GOT3 (cell line): ENCODE data around the gene GAGE13.
"Not testable (repeated sequence)": the region's sequence is repeated elsewhere in the genome, so short reads cannot be mapped to it uniquely, and the experiment has no call there.

ENCODE experiments used
- DNase-seq: peaks from one replicate; lab custom pipeline; 2025; ENCODE audit warnings: mixed read lengths; lab: John Stamatoyannopoulos, UW

Gene GAGE13

GRCh38 chrX:49331282-49331681, at the start of gene GAGE13:
GAGE13 (plus strand) TSS chrX:49331582; CDS start chrX:49332738, 1,156 bp downstream.
- DNase-seq, result not testable (repeated sequence)

- DNase-seq, result no peak
These were observed 48.8 kb upstream of the GAGE13 start for GRCh38 chrX:49282647-49283011.

GRCh38 chrX:49284212-49284611, 47.2 kb upstream of the GAGE13 start:
- DNase-seq, result no peak

DNA sequence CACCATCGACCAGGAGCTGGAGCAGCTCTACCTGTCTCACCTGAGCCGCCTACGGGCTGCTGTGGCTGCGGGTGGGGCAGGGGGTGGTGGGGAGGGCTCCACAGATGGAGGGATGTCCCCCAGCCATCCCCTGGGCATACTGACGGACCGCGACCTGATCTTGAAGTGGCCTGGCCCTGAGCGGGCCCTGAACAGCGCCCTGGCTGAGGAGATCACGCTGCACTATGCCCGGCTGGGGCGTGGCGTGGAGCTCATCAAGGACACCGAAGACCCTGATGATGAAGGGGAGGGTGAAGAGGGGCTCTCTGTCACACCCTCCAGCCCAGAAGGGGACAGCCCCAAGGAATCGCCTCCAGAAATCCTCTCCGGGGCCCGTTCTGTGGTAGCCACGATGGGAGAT, 45.2 kb upstream of the GAGE13 start:
- DNase-seq, result no peak

GRCh38 chrX:49286581-49286980, 44.8 kb upstream of the GAGE13 start:
- DNase-seq, result no peak

- no peak for DNase-seq
These were observed 43.7 kb upstream of the GAGE13 start for GRCh38 chrX:49287665-49288064.

DNA sequence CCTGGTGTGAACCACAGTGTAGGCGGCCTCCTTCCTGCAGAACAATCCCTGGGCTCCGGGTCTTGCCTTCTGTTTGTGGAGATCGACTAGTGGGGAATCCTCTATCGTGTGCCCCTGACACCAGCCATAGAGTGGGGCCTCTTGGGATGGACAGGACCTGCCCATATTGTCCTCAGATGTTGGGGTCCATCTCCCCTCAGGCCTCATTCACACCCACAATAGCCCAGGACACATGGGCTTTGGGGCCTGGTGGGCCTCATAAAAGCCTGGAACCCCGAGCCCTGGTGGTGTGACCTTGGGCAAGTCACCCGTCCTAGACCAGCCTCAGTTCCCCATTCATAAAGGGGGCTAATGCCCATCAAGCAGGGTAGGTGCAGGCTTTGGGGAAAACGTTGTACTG, 41.2 kb upstream of the GAGE13 start:
- no peak for DNase-seq

- DNase-seq, result no peak
These were observed 39.6 kb upstream of the GAGE13 start for GRCh38 chrX:49291615-49292337.

- no peak for DNase-seq
These were observed 38.7 kb upstream of the GAGE13 start for GRCh38 chrX:49292400-49293362.

DNA sequence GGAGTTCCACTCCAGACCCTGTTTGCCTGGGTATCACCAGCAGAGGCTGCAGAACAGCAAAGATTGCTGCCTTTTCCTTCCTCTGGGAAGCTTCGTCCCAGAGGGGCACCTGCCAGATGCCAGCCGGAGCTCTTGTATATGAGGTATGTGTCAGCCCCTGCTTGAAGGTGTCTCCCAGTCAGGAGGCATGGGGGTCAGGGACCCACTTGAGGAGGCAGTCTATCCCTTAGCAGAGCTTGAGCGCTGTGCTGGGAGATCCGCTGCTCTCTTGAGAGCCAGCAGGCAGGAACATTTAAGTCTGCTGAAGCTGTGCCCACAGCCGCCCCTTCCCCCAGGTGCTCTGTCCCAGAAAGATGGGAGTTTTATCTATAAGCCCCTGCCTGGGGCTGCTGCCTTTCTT, 32.1 kb upstream of the GAGE13 start:
- not testable (repeated sequence) for DNase-seq

DNA sequence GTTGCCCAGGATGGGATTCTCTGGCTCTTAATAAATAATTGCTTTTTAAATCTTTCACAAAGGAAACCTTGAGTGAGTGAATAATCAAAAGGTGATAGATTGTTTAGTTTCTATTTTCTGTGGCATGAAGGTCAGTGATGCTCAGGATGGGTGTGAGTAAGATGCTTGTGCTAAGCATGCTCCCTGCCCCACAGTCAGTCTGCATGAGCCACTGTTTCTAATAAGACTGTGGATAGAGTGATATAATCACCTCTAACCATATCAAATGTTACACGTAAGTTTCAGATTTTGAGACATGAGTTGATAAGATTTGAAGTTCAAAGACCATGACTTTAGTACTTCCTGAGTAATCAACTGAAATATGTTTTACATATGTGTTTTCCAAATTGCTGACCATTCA, 30.7 kb upstream of the GAGE13 start:
- DNase-seq, result no peak

- DNase-seq, result no peak
These were observed 28.0 kb upstream of the GAGE13 start, which contains the start of gene GAGE10 for GRCh38 chrX:49303346-49303745. GAGE10 (plus strand) TSS chrX:49303646; CDS start chrX:49304860, 1,214 bp downstream.

DNA sequence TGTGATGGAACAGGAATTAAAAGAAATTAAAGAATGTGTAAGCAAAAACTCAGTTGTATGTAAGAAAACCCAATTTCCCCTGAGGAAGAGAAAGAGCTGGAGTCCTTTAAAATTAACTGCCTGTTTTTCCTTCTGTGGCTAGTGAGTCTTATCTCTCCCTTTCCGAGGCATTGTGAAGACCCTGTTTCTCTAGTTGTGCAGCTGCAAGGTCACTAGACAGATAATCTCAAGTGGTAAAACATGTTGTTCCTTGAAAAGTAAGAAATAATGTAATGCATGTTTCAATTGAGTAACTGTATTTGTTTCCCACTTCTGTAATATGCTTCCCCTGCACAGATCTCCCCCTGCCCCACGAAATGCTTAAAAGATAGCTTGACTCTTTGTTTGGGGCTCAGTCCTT, 23.6 kb upstream of the GAGE13 start:
- DNase-seq, result not testable (repeated sequence)

- no peak for DNase-seq
These were observed 22.6 kb upstream of the GAGE13 start for GRCh38 chrX:49308604-49309269.

DNA sequence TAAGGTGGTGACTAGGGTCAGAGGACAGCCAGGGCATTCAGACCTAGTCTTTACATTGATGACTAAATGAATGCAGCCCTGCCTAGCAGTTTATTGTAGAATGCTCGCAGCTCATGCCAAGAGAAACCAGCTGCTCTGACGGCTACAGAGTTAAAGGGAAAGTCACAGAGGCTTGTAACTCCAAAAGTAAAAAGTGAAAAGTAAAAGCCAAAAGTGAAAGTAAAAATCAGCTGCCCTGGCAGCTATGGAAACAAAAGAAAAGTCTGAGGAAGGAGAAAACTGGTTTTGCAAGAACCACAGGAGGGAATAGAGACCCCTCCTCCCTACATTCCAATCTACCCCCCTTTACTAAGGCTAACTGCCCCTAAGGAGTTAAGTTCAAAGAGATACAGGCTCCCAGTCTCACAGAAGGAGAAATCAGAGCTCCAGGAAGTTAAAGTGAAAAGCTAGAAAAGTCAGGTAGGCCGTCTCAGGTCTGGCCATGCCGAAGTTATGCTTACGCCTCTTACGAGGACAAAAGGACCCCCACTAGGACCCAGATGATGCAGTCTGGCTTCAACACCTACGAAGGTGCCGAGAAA, 21.9 kb upstream of the GAGE13 start:
- DNase-seq, result no peak

DNA sequence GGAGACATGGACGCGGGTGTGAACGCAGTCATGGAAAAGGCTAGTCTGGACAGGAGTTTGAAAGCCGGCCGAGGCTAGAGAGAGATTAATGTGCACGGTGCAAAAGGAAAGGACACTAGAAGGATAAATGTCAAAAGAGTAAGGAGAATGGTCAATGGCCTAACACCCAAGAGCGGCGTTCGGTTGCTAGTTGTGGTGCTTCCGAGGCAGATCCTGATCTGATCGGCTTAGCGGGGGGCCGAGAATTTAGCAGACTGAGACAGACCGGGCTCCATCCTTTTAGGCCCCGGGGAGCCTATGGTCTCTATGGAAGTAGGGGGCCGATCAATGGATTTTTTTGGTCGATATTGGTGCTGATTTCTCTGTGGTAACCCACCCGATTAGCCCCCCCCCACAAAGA, 21.0 kb upstream of the GAGE13 start:
- no peak for DNase-seq

DNA sequence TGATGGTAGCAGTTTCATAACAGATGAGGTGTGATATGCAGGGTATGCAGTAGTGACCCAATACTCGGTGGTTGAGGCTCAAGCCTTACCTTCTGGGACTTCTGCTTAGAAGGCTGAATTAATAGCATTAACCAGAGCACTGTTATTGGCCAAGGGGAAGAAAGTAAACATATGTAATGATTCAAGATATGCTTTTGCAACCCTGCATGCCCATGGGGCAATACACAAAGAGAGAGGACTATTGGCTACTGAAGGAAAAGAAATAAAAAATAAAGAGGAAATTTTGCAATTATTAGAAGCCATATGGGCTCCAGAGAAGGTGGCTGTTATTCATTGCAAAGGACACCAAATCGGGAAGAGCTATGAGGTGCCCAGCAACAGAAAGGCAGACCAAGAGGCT, 19.2 kb upstream of the GAGE13 start:
- DNase-seq, result no peak

DNA sequence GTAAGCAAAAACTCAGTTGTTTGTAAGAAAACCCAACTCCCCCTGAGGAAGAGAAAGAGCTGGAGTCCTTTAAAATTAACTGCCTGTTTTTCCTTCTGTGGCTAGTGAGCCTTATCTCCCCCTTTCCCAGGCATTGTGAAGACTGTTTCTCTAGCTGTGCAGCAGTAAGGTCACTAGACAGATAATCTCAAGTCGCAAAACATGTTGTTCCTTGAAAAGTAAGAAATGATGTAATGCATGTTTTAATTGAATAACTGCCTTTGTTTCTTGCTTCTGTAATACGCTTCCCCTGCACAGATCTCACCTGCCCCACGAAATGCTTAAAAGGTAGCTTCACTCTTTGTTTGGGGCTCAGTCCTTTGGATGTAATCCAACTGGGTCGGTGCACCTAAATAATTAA, 15.3 kb upstream of the GAGE13 start:
- DNase-seq, result no peak

DNA sequence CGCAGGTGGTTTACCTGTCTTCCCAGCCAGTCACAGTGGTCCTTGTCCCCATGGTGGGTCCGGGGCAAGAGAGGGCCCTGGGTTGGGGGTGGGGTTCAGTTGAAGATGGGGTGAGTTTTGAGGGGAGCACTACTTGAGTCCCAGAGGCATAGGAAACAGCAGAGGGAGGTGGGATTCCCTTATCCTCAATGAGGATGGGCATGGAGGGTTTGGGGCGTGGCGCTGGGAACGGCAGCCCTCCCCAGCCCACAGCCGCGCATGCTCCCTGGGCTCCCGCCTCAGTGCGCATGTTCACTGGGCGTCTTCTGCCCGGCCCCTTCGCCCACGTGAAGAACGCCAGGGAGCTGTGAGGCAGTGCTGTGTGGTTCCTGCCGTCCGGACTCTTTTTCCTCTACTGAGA, 9.6 kb upstream of the GAGE13 start, which contains the start of gene GAGE12J:
Gene GAGE12J, plus strand, starts transcription at position 301 of the 400 bp plus-strand sequence. CDS start 1,157 bp downstream, outside the sequence.
- not testable (repeated sequence) for DNase-seq

DNA sequence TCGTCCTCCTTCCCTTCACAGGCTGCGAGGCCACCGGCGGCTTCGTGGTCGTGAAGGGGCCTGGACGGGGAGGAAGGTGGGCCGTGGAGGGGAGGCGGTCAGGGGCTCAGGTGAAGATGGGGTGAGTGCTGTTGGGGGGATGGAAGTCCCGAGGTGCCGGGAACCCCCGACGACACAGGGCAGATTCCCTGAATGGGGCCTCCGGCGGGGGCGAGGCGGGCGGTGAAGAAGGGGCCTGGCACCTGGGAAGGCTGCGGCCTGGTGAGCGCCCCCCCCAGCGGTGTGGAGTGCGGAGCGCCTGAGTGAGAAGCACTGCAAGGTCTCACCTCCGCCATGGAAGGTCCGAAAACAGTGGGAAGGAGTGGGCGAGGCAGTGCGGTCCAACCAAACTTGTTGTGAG, 9.1 kb upstream of the GAGE13 start:
- DNase-seq, result not testable (repeated sequence)

GRCh38 chrX:49323735-49324134, 7.6 kb upstream of the GAGE13 start:
- not testable (repeated sequence) for DNase-seq

DNA sequence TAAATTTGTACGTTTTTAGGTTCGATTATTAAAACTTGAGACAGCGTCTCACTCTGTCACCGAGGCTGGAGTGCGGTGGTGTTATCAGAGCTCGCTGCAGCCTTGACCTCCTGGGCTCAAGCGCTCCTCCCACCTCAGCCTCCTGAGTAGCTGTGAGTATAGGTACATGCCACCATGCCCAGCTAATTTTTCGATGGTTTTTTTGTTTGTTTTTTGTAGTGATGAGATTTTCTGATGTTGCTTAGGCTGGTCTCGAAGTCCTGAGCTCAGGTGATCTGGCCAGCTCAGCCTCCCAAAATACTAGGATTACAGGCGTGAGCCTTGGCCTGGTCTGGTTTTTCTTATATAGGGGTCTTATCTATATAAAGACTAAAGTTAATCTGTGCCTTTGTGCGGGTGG, 961 bp upstream of the GAGE13 start:
- DNase-seq, result not testable (repeated sequence)
